Stimulated activated CD4-positive, alpha-beta T cell treated with anti-CD3 and anti-CD28 coated beads, Interleukin-15, amount 100 ng/mL, for 24 hours (primary cell): Measurements from ENCODE around the gene FYB1.
A peak's percentile ranks its signal among the peaks of the same experiment; 100 is the strongest.

ENCODE experiments used
- DNase-seq: peaks from one replicate; pipeline ENCODE4 v3.0.0-alpha.2; 2020

The FYB1 gene

DNA sequence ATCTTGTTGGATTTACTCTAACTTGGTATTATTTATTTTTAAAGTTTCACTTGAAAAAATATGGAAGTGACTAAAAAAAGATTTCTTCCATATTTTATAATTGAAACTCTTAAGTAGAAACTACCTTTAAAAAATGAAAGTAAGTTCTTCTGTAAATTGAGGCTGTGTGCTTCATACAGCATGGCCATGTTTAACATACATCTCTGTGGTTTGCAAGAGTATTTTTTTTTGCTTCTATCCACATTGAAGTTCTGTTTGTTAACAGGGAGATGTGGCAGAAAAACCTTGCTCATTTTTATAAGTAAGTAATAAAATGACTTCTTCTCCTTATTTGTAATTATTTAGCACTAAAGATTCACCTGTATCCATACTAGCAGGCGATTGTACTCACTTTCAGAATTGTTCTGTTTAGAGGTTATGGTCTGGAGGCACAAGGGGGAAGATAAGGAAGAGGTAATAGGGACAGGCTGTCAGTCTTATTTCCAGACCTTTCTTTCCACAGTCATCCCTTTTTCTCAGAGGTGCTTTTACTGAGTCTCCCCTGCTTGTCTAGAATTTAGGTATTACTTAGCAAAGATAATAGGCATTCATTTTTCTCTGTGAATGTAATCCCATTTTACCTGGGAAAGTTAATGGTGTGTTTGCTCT is 16.0 kb downstream of the FYB1 start:
- no peak for DNase-seq

GRCh38 chr5:39202597-39203274 is 16.6 kb downstream of the FYB1 start:
- DNase-seq = peak; percentile 41

- peak; percentile 15 for DNase-seq
Measured at GRCh38 chr5:39201781-39202596, 17.4 kb downstream of the FYB1 start.

DNA sequence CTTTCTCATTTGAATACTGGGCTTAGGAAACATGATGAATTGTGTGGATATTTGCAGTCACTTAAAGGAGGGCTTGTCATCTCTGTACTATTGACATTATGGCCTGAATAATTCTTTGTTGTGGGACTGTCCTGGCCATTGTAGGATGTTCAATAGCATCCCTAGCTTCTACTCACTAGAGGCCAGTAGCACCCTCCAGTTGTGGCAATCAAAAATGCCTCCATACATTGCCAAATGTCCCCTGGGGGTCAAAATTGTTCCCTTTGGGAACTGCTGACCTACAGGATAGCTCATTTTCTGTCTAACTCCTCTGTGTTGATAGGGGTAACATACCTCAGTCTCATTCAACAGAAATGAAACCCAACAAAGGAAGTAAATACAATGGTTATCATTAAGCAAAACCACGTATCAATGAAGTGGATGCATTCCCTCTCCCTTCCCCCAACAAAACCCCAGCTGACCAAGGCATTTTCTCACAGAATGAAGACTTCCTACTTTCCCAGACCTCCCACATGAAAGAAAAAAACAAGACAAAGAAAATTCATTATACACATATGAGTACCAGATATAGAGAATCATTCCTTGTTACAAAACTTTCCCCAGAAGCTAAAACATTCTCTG is 18.1 kb downstream of the FYB1 start:
- peak; percentile 14 for DNase-seq

DNA sequence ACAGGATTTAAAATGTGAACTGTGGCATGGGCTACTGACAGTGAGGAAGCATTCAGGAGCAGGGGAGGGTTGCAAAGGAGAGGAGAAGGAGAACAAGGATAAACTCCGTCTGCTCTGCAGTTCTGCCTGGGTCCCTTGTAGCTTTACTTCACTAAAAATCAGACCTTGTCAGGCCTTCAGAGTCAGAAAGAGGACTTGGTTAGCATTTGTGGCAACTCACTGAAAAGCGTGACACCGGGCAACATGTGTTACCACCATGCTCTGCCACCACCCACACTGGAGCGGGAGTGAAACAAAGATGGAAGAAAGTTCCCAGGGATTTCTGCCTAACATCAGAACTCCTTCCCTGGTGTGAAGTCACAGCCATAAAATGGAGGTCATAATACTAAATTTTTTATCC is 19.3 kb downstream of the FYB1 start:
- peak; percentile 65 for DNase-seq

GRCh38 chr5:39199335-39199734 is 20.0 kb downstream of the FYB1 start:
- DNase-seq = no peak

DNA sequence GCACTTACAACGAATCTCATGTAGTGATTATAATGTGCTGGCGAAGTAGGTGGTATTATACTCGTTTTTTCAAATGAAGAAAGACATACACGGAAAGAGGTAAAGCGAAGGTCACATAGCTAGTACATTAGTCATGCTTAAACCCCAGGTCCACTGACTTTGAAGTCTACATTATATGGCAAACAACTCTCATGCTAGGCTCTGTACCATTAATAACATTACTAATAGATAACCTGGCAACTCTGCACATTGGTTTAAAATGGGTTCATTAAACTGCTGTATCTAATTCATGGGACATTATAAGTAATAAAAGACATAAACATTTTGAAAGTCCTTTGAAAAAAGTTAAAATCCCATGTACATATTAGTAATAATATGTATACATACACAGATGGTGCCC is 21.2 kb downstream of the FYB1 start:
- DNase-seq = no peak

DNA sequence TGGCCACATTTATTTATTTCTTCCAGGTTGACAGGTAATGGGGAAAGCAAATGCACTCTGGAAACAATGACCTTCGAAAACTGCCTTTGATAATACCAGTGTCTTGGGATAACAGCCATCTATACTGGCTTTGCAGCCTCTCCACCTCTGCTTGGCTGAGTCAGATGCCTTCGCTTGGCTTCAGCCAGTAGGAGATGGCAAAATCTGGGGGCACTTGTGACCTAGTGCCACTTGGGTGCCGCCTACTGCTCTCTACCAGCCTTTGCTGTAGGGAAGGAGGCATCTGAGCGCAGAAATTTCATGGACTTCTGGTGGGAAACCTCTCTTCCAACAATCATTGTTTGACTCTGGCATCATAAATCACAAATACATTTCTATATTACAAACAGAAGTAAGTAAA is 21.8 kb downstream of the FYB1 start:
- DNase-seq = peak; percentile 72

GRCh38 chr5:39195198-39195826 is 24.1 kb downstream of the FYB1 start:
- DNase-seq = peak; percentile 41

- peak; percentile 53 for DNase-seq
Measured at GRCh38 chr5:39194466-39195136, 24.8 kb downstream of the FYB1 start.

DNA sequence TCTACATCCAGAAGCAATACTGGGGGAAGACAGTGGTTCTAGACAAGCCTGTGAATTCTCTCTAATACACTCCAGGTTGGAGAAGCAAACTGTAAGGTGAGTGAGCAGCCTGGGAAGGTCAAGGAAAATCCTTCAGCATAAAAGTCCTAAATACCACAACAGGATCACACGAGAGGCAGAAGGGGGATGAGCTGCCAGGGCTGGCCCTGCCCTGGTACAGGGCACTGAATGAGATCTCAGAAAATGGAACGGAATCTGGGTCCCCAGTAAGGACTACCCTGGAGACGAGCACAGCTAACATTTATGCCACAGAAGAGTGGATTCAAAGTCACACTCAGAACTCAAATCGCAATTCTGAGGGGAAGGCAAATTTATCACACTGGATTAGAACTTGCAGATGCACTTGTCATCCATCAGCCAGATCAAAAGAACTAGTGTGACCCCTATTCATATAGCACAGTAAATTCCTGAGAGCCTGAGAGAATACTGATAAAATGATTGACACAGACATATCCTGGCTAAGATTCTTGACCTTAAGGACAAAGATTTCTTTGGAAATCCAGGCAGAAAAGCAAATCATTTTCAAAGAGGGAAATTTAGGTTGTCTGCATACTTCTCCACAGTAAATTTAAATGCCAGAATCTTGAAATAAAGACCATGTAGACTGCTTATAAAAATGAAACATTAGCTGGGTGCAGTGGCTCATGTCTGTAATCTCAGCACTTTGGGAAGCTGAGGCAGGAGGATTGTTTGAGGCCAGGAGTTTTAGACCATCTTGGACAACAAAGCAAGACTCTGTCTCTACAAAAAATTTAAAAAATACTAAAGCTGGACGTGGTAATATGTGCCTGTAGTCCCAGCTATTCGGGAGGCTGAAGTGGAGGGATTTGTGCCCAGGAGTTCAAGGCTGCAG is 25.6 kb downstream of the FYB1 start:
- DNase-seq = no peak

GRCh38 chr5:39192450-39193160 is 26.8 kb downstream of the FYB1 start:
- DNase-seq = peak; percentile 23

GRCh38 chr5:39191216-39191615 is 28.1 kb downstream of the FYB1 start:
- peak; percentile 32 for DNase-seq

GRCh38 chr5:39190311-39191102 is 28.9 kb downstream of the FYB1 start:
- DNase-seq = no peak

GRCh38 chr5:39189292-39189955 is 29.9 kb downstream of the FYB1 start:
- no peak for DNase-seq

GRCh38 chr5:39187831-39188731 is 31.3 kb downstream of the FYB1 start:
- DNase-seq = peak; percentile 45

DNA sequence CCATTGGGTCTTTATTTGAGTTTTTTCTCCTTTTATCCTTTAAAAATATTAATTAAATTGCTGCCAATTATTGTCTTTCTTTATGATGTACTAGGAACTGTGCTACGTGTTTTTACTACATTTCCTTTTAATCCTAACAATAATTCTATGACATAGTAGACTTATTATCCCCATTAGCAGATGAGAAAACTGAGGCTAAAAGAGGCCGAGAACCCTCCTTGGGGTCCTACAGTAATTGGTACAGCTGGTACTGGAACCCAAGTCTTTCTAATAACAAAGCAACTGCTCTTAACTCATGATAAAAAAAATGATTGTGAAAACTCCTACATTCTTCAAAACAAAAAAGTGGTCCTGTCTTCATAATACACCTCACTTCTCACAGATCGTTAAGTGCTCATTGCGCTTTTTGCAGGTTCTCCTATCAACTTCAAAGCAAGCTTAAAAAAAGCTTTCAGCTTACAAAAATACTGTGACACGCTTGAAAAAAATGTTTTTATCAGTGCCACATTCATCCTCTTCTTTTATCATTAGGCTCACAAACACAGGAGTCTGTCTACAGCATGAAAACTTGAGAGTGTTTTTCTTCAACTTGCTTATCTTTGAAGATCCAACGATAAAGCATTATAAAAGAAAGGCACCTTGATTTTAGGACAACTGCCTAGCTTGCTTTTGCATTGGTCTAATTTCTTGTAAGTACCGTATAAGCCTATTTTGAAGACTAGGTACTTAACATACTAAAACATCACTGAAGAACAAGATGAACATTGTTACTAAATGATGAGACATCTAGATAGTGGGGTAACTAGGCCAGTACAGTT is 32.4 kb downstream of the FYB1 start:
- no peak for DNase-seq
